NCI-H345 treated with DMSO at 0.1 percent for 48 hours (cell line): ENCODE results near the gene SYNRG.

Source experiments
- DNase-seq: peaks from one replicate; lab custom pipeline; 2025; ENCODE audit not compliant: unreplicated experiment; lab: John Stamatoyannopoulos, UW

The SYNRG gene

GRCh38 chr17:37505333-37505732 lies 103.9 kb downstream of the SYNRG start:
- no peak for DNase-seq

- no peak for DNase-seq
These were observed 106.1 kb downstream of the SYNRG start for GRCh38 chr17:37503148-37503547.

GRCh38 chr17:37502009-37502936 lies 106.9 kb downstream of the SYNRG start:
- no peak for DNase-seq

GRCh38 chr17:37500378-37500777 lies 108.8 kb downstream of the SYNRG start:
- DNase-seq, result no peak

GRCh38 chr17:37494971-37495370 lies 114.2 kb downstream of the SYNRG start:
- DNase-seq, result no peak

GRCh38 chr17:37494401-37494831 lies 114.8 kb downstream of the SYNRG start:
- no peak for DNase-seq

- no peak for DNase-seq
These were observed 115.8 kb downstream of the SYNRG start for GRCh38 chr17:37493249-37494027.

- DNase-seq, result no peak
These were observed 117.1 kb downstream of the SYNRG start for GRCh38 chr17:37492167-37492566.

GRCh38 chr17:37490638-37491614 lies 118.3 kb downstream of the SYNRG start:
- no peak for DNase-seq

- peak; percentile 12 for DNase-seq
These were observed 119.1 kb downstream of the SYNRG start for GRCh38 chr17:37490022-37490587.

- DNase-seq, result peak; percentile 70
These were observed 119.8 kb downstream of the SYNRG start, which contains the start of gene DUSP14 for GRCh38 chr17:37489197-37490001. DUSP14 (plus strand) TSS chr17:37489891; CDS start chr17:37512273, 22,382 bp downstream.

- DNase-seq, result peak; percentile 16
These were observed 120.5 kb downstream of the SYNRG start for GRCh38 chr17:37488607-37489196.

- DNase-seq, result peak; percentile 45
These were observed 121.1 kb downstream of the SYNRG start for GRCh38 chr17:37488009-37488604.

- DNase-seq, result no peak
These were observed 123.2 kb downstream of the SYNRG start for GRCh38 chr17:37485938-37486570.

- DNase-seq, result no peak
These were observed 125.7 kb downstream of the SYNRG start for GRCh38 chr17:37483311-37484039.

- no peak for DNase-seq
These were observed 128.1 kb downstream of the SYNRG start for GRCh38 chr17:37481001-37481665.

- DNase-seq, result no peak
These were observed 128.8 kb downstream of the SYNRG start for GRCh38 chr17:37480427-37480826.
